Measurements from ENCODE around the gene ZRANB3. TPM values are rescaled to one million over a fixed set of nuclear protein-coding genes. Genes with fewer than 3 reads are reported as not detected.
A peak's percentile ranks its signal among the peaks of the same experiment; 100 is the strongest.
"Not testable (repeated sequence)": the region's sequence is repeated elsewhere in the genome, so short reads cannot be mapped to it uniquely, and the experiment has no call there.

The ZRANB3 gene
- total RNA-seq, 1 donor from 2014 or later, result 7.0 TPM

DNA sequence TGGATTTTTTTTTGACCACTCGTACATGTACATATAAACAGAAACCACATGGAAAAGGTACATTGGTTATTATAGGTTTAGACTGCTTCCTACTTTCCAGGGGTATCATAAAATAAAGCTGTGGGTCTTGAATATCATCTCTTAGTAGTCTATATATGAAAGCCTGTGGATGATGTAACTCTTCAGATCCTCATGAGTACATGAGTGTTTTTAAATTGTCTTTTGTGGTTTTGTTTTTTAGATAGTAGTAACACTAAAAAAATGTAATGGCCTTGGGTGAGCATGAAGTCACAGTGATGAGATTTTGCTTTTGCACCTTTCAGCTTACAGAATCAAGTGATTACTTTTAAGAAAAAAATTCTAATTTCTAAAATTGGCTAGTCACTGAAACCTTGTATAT, 398.7 kb downstream of the ZRANB3 start:
- no peaks in the 10 kb centered on the region for H3K9me3 Mint-ChIP-seq (ENCODE audit: low read depth)
- no peak overlapping the region for H3K4me3 Mint-ChIP-seq (ENCODE audit: unreplicated experiment)
- peaks cover 37% of the 10 kb centered on the region for H3K36me3 Mint-ChIP-seq (ENCODE audit: low read depth)
- peaks cover 11% of the 10 kb centered on the region for H3K4me1 Mint-ChIP-seq (ENCODE audit: low read depth)
- DNase-seq (ENCODE audit: low spot score), result no peak
- H3K27me3 Mint-ChIP-seq (ENCODE audit: low read depth), result no peaks in the 10 kb centered on the region
- TF ChIP-seq, protein P1, sequence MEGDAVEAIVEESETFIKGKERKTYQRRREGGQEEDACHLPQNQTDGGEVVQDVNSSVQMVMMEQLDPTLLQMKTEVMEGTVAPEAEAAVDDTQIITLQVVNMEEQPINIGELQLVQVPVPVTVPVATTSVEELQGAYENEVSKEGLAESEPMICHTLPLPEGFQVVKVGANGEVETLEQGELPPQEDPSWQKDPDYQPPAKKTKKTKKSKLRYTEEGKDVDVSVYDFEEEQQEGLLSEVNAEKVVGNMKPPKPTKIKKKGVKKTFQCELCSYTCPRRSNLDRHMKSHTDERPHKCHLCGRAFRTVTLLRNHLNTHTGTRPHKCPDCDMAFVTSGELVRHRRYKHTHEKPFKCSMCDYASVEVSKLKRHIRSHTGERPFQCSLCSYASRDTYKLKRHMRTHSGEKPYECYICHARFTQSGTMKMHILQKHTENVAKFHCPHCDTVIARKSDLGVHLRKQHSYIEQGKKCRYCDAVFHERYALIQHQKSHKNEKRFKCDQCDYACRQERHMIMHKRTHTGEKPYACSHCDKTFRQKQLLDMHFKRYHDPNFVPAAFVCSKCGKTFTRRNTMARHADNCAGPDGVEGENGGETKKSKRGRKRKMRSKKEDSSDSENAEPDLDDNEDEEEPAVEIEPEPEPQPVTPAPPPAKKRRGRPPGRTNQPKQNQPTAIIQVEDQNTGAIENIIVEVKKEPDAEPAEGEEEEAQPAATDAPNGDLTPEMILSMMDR (IDR thresholded peaks at IDR 0.05), result no peak
- peak overlapping the region; percentile 29 for H3K27ac Mint-ChIP-seq (ENCODE audit: unreplicated experiment)

DNA sequence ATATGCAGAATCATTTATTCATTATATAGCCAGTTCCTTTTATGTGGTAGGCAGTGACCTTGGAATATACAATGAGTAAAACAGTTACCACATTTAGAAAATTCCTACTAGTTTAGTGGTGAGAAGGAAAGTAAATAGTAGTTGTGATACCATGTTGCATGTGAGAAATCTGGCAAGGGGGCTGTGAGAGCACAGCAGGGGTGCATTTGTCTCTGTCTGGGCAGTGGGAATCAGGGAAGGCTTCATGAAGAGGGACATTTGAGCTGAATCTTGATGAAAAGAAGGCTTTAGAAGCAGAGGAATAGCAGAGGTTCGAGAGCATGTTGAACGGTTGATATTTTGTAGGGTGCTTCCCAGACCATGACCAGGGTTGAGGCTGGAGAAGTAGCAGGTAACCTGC, 400.3 kb downstream of the ZRANB3 start:
- DNase-seq (ENCODE audit: low spot score), result no peak
- Mint-ChIP-seq H3K36me3 (ENCODE audit: low read depth) (peaks cover 38% of the 10 kb centered on the region), H3K4me3 (ENCODE audit: unreplicated experiment) (no peak overlapping the region), H3K4me1 (ENCODE audit: low read depth) (peaks cover 11% of the 10 kb centered on the region), H3K9me3 (ENCODE audit: low read depth) (no peaks in the 10 kb centered on the region), H3K27me3 (ENCODE audit: low read depth) (no peaks in the 10 kb centered on the region), H3K27ac (ENCODE audit: unreplicated experiment) (no peak overlapping the region)
- TF ChIP-seq, protein P1 (IDR thresholded peaks at IDR 0.05), result no peak

DNA sequence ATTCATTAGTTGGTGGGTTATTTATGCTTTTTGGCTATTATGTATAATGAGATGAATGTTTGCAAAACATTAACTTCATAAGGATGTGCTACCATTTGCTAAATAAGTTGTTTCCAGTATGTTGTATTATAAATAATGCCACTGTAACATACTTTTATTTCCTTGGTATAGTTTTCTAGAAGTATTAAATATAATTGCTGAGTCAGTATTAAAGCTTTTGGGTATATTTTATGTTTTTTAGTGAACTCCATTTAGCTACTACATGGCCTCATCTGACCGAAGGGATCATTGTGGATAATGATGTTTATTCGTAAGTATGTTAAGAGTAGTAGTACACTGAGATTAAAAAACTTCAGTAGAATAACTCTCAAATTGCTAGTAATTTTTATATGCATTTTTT, 405.1 kb downstream of the ZRANB3 start:
- Mint-ChIP-seq H3K4me3 (ENCODE audit: unreplicated experiment) (no peak overlapping the region), H3K27me3 (ENCODE audit: low read depth) (no peaks in the 10 kb centered on the region), H3K4me1 (ENCODE audit: low read depth) (peaks cover 20% of the 10 kb centered on the region), H3K36me3 (ENCODE audit: low read depth) (peaks cover 23% of the 10 kb centered on the region), H3K27ac (ENCODE audit: unreplicated experiment) (peak overlapping the region; percentile 71), H3K9me3 (ENCODE audit: low read depth) (no peaks in the 10 kb centered on the region)
- TF ChIP-seq, protein P1 (IDR thresholded peaks at IDR 0.05), result no peak
- DNase-seq (ENCODE audit: low spot score), result no peak

DNA sequence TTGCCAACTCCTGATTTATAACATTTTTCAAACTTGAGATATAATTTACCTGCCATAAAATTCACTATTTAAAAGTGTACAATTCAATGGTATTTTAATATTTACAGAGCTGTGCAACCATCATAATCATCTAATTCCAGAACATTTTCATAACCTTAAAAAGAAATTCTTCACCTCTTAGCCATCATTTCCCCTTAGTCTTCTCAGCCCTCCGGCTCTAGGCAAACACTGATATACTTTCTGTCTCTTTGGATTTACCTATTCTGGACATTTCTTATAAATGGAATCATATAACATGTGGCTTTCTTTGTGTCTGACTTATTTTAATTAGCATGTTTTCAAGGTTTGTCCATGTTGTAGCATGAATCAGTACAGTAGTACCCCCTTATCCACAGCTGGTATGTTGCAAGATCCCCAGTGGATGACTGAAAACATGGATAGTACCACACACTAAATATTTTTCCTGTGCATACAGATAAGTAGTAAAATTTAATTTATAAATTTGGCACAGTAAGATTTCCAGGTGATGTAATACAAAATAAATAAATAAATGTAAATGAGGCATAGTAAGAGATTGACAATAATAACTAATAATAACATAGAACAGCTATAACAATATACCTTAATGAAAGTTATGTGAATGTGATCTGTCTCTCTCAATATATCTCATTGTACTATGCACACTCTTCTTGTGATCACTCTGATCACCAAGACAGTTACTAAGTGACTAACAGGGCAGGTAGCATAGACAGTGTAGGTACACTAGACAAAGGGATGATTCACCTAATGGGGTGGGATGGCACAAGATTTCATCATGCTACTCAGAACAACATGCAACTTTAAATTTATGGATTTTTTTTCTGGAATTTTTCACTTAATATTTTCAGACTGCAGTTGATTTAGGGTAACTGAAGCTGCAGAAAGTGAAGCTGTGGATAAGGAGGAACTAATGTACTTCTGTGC, 405.8 kb downstream of the ZRANB3 start:
- no peaks in the 10 kb centered on the region for H3K27me3 Mint-ChIP-seq (ENCODE audit: low read depth)
- no peaks in the 10 kb centered on the region for H3K9me3 Mint-ChIP-seq (ENCODE audit: low read depth)
- TF ChIP-seq, protein P1 (IDR thresholded peaks at IDR 0.05), result no peak
- peak overlapping the region; percentile 71 for H3K27ac Mint-ChIP-seq (ENCODE audit: unreplicated experiment)
- DNase-seq (ENCODE audit: low spot score), result no peak
- H3K4me1 Mint-ChIP-seq (ENCODE audit: low read depth), result peaks cover 25% of the 10 kb centered on the region
- no peak overlapping the region for H3K4me3 Mint-ChIP-seq (ENCODE audit: unreplicated experiment)
- H3K36me3 Mint-ChIP-seq (ENCODE audit: low read depth), result peaks cover 22% of the 10 kb centered on the region

DNA sequence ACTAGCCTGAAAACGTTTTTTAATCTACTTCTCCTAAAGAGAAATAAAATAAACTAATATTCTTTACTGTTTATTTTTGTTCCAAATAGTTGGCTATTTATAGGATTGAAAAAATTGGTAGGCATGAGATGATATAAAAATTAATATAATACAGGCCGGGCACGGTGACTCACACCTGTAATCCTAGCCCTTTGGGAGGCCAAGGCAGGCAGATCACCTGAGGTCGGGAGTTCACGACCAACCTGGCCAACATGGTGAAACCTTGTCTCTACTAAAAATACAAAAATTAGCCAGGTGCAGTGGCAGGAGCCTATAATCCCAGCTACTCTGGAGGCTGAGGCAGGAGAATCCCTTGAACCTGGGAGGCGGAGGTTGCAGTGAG, 409.4 kb downstream of the ZRANB3 start:
- H3K4me3 Mint-ChIP-seq (ENCODE audit: unreplicated experiment); H3K9me3 Mint-ChIP-seq (ENCODE audit: low read depth); H3K27ac Mint-ChIP-seq (ENCODE audit: unreplicated experiment); H3K36me3 Mint-ChIP-seq (ENCODE audit: low read depth); H3K27me3 Mint-ChIP-seq (ENCODE audit: low read depth); DNase-seq (ENCODE audit: low spot score): not testable (repeated sequence)
- H3K4me1 Mint-ChIP-seq (ENCODE audit: low read depth), result peaks cover 25% of the 10 kb centered on the region

All from chondrocyte (in vitro differentiated cells).